CD4-positive, alpha-beta T cell treated with Interleukin-2 at 100 ng/mL for 4 hours (primary cell): ENCODE results near the gene TBL1XR1.

Experiments used
- DNase-seq: peaks from one replicate; pipeline ENCODE4 v3.0.0-alpha.2; 2020; ENCODE audit warnings: low spot score

The TBL1XR1 gene

DNA sequence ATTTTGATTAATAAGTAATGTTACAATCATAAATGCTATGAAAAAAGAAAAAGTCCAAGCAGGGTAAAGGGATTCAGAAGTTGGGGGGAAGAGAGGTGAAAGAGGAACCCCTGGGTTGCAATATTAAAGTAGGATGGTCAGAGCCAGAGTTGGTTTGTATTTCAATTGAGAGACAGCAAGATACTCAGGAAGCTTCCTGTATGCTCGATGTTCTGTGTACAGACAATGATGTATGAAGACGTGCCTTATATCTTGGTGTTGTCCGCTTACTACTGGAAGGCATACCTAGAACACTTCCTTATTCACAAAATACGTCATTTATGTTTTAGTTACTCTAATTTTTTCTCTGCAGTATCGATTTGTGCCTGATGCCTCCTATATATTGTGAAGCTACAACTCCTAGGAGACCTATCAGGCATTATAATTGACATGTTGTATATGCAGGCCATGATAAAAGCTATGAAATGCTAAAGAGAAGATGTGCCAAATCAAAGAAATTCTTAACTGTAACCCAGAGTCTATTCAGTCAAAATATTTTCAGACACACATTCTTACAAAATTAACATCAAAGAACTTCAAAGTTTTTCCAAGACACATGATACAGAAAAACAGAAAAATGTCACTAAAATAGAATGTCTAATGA, 87.5 kb downstream of the TBL1XR1 start:
- no peak for DNase-seq

DNA sequence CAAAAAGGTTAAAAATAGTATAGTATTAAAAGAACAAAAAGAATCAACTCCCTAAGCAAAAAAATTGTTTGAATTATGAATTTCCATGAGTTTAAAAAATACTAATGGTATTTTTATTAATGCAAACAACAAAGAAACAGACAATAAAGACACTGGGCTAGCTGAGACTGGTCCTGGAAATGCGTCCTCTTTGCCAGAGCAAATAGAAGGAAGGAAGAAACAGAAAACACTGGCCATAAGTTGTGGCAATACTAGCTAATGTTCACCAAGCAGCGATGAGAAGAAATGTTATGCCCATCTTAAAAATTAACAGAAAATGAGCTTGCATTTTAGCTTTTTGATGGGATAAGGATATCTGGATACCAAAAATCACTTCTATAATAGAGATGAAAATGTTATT, 88.6 kb downstream of the TBL1XR1 start:
- no peak for DNase-seq

DNA sequence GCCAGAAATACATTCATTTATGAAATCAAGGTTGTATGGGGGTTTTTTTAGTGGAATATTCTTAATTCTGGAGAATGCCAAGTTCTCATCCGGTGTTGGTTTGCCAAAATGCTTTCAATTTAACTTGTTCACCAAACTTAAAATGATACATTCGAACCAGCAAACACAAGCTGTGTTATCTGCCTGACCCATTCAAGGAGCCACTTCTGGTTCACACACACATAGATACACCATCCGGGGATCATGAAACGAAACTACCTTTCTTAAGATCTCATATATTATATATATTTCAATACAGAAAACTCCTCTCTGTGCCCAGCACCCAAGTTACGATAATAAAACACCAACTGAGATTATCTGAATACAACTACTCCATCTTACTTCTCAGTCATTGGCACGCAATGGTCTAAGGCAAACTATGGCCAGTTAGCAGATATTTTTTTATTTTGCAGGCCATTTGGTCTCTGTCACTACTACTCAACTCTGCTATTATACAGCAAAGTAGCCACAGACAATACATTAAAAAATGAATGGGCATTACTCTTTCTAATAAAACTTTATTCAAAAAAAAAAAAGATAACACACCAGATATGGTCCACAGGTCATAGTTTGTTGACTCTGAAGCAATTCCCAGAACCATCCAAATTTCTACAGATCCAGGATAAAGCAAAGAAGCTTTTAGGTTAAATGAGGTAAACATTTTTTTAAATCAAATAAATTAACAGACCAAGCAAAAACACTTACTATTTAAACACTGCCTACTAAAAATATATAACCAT, 89.6 kb downstream of the TBL1XR1 start:
- no peak for DNase-seq

DNA sequence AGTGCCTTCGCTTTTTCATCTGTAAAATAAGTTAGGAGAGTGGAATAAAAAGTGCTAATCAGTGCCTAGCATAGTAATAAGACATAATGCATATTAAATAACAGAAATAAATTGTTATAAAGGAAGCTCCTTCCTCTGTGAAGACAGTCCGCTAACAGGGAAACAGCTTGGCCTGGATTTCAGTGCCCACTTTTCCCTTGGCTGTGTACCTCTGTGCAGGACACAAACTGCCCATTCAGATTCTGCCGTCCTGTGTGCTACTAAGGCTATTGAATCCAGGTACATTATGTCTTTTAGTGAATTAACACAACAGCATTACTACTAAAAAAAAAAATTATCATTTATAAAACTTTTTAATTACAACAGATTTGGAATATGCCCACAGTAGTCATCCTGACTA, 90.7 kb downstream of the TBL1XR1 start:
- DNase-seq = no peak

DNA sequence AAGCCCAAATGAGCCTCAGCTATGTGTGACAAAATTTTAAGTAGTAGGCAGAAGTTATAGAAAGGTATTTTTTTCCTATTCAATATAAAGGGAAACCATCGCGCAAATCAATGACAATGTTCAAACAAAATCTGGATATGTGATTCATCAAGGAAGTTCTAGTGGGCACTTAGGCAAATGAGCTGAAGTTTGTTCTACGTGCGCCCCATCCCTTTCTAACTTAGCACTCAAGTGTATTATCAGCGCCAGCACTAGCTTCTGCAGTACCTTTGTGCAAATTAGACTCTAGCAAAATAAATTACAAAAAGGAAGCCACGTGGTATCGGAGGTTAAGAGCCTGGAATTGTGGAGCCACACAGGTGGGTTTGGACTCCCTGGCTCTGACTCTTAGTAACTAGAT, 91.1 kb downstream of the TBL1XR1 start:
- peak; percentile 6 for DNase-seq

DNA sequence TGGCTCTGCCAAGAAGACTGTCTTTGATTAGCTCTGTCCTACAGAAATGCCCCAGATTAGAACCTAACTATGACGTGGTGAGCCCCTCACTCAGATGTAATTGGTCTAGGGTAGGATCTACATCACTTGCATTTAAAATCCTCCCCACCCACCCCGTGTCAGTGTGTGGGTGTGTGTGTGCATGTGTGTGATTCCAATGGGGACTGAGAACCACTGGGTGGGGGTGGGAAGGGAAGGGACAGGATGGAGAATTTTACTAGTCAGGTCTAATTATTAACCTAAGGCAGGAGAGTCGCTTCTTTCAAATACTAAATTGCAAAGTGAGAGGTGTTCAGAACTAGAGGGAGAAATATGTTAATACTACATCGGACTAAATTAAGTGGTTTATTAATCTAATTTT, 91.7 kb downstream of the TBL1XR1 start:
- no peak for DNase-seq

DNA sequence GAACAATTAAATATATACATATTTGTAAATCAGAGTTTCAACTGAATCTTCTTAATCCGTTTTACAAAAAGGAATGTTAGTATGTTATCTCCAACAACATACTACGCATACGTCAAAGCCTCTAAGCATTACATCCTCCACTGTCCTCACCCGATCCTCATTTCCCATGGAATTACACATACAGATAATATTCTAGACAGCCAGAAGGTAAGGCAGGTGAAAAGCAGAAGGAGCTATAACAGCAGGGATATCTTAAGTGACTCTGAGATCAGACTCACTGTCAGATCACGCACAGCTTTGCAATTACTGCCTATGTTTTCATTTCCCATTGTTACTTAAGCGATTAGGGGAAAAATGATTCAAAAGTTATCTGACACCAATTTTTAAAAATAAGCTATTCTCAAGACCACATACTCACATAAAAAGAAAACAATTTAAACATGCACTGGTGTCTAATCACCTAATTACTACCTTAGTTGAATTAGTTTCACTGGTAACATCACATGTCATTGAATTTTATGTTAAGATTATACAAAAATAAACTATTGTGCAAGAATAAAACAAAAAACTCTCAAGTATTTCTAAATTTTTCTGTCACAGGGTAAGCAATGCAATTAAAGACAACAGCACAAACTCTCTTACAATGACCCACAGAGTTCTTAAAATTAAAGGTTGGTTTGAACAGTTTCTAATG, 92.8 kb downstream of the TBL1XR1 start:
- DNase-seq = no peak

DNA sequence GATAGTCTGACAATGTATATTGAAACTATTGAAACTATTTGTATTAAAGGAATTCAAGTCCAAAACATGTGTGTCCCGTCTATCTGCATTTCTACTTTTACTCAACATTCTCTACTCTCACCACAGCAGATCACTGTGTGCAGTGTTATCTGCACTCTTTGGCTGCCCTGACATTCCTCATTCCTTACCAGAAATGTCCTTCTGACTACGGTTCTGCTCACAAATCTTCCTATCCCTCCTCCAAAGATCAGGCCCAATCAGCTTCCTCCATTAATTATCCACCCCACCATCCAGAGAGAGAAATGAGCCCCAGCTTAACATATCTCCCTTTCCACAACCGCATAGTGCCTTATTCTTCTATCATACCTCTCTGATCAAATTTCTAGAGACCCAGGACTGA, 94.7 kb downstream of the TBL1XR1 start:
- no peak for DNase-seq

DNA sequence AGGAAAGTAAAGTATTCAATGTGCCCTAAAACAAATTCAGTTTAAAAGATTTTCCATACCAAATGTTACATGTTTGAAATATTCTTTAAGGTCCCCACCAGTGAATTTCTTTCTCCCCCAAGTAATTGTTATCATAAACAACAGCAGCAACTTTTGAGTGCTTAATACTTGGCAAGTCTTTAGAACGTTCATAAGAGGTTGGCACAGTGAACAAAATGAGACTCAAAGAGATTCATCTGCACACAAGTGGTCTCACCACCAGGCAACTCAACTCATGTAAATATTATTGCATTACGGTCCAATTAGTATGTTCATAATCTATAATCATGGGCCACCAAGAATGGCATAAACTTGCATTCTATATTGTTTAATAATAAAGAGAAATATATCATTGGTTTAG, 98.7 kb downstream of the TBL1XR1 start:
- DNase-seq = no peak

DNA sequence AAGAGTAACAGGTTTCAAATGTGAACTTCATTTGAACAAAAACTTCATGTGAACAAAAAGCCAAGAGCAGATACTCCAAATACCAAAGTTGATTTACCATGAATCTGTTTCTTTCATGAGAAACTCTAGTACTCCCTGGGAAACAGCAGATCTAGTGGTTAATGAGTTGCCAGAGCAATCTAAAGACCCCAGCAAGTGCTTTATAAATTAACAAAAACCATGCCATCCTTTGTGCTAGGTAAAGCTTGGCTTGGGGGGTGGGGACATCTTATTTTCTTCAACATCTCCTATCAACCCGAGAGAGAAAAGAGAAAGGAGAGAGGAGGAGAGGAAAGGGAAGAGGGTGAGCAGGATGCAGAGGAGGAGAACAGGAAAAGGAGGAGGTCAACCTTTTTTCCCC, 100.7 kb downstream of the TBL1XR1 start:
- no peak for DNase-seq

DNA sequence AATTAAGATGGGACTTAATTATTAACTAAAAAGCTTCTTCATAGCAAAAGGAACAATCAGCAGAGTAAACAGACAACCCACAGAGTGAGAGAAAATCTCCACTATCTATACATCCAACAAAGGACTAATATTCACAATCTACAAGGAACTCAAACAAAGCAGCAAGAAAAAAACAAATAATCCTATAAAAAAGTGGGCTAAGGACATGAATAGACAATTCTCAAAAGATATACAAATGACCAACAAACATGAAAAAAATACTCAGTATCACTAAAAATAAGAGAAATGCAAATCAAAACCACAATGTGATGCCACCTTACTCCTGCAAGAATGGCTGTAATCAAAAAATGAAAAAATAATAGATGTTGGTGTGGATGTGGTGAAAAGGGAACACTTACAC, 103.3 kb downstream of the TBL1XR1 start:
- DNase-seq = no peak

DNA sequence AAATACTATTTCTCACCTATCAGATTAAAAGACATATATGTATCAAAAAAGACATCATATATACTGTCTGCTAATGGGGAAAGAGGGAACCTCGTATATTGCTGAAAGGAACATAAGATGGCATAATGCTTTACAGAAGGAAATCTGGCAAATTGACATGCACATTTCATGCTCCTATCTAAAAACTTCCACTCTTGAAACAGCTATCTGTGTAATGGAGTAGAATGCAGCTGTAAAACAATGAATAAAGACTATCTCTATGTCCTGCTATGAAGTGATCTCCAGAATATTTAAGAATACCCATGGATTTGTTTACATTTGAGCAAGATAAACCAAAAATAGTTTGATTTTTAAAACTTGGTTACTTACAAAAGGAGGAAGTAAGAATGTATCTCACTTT, 107.4 kb downstream of the TBL1XR1 start:
- DNase-seq = no peak

DNA sequence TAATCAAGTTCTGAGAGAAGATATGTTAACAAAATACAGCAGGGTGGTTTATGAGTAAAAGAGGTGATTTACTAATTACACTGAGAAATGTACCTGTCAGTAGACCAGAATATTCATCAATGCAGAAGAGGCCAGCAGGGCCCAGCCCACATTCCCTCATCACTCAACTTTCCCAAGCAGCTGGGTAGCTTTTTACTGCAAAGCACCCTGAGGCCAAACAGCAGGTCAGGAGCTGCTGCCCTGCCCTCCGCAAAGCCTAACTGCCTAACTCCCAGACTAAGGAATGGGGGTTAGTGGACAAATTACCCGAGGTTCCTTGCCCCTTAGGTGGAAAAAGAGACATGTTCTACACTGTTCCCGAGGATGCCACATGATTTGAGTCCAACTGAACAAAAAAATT, 108.2 kb downstream of the TBL1XR1 start:
- no peak for DNase-seq

DNA sequence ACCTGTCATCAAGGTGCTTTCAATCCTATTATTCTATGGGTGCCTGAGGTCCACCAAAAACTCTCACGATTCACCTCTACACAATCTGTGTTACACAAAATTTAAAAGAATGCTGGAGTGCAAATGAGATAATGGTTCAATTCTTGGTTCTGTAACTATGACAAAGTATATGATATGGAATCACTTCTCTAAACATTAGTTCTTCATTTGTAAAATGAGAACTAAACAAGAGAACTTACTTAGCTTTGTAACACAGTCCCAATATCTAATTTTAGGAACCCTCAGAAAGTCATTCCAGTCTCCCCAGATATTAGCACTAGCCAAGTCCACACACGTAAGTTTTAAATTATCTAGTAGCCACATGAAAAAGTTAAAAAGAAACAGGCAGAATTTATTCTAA, 111.5 kb downstream of the TBL1XR1 start:
- DNase-seq = no peak

DNA sequence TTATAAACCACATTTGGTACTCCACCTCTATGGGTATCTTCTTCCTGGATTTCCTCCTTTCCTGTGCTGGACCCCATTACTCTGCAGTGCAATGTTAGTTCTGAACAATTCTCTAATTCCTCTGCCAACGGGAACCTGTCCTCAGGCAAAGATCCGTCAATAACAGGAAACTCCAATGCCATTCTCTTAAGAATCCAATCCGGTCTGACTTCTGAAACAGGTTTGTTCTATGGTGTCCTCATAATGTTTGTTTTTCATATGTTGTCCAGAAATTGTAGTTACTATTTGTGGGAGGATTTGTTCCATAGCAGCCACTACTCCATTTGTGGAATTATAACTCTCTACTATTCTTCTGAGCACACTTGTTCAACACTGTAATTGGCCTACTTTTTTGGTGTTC, 112.7 kb downstream of the TBL1XR1 start:
- no peak for DNase-seq

DNA sequence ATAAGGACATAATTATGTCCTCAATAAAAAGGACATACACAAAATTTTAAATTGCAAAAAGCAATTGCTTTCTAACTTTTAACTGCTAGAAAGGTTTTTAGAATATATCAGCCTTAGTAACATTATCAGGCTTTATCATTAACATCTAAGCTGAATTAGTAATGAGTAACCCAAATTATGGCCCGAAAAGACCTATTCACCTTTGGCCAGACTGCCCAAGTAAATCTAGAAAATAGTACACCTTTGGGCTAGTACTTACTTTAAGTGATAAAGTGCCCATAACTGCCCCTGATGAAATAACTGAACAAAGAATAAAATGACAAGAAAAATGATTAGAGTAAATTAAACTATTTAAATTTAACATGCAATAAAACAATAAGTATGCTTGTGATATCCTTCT, 117.2 kb downstream of the TBL1XR1 start:
- no peak for DNase-seq

DNA sequence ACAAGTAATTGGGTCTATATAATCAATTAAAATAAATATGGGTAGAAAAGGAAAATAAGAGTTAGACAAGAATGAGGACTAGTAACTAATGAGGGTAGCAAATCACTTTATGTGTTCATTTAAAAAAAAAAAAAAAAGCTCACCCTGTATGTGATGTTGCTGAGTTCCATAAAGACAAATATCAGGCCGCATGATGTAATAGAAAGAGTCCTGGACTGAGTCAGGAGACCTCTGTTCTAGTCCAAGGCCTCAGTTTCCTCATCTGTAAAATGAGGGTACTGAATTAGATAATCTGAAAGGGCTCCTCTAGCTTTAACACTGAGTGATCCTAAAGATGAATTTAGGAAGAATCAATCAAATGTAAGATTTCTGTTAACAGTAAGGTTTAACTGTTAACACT, 117.6 kb downstream of the TBL1XR1 start:
- DNase-seq = no peak

DNA sequence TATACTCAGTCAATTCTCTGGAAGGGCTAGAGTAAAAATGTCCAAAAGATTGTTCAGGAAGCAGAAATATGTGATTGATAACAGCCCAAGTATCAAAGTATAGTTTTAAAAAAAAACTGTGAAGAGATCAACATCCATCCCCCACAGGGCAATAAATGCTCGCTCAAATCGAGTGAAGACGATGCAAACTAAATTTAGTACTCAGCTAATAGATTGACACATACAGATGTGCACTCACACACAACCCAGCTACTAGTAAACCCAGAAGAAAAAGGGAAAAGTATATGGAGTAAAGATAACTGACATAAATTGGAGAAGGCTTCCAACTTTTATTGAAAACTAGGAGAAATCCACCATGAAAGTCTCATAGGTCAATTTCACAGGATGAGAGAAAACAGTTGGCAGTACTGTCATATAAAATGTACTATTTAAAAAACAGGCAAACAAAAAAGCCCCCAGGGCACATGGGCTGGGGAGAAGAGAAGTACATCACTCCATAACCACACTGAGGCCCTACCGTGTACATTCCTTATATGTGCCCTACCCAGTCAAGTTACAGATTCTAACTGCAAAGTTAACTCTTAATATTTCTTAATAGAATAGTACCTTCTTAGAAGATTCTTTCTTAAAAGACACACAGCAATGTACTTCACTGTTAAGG, 125.7 kb downstream of the TBL1XR1 start:
- no peak for DNase-seq

DNA sequence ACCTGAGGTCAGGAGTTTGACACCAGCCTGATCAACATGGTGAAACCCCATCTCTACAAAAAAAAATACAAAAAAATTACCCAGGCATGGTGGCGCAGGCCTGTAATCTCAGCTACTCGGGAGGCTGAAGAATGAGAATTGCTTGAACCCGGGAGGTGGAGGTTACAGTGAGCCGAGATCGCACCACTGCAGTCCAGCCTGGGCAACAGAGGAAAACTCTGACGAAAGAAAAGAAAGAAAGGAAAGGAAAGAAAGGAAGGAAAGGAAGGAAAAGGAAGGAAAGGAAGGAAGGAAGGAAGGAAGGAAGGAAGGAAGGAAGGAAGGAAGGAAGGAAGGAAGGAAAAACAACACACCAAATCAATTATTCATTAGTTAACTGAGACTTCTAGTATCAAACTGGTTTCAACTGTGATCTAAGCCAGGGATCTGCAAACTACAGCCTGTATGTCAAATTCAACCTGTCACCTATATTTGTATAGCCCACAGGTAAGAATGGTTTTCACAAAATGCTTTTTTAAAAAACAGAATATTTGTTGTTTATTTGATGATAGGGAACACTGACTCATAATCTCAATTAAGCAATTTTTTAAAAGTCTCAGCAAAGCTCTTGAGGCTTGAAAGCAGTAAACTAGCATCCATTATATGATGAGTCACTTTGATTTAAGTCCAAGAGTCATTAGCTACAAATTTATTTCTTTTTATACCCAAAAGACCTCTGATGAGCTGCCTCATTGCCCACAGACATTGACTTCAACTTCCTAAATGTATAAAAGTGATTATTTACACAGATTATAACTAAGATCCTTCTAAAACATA, 127.6 kb downstream of the TBL1XR1 start:
- no peak for DNase-seq

DNA sequence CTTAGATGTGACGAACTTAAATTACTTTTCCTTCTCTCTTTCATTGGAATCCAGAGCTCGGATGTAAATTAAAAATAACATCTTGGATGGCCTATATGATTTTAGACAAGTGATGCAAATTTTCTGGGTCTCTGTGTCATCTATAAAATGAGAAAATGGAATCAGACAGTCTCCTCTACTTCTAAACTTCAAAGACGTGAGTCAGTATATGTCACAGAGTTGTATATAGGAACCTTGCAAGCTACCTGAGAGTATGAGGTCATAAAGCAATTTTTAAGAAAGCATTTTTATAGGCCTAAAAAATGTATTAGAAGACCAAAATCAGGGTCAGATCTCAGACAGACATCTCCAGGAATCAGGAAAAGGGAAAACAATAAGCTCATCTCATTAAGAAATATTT, 128.3 kb downstream of the TBL1XR1 start:
- no peak for DNase-seq

DNA sequence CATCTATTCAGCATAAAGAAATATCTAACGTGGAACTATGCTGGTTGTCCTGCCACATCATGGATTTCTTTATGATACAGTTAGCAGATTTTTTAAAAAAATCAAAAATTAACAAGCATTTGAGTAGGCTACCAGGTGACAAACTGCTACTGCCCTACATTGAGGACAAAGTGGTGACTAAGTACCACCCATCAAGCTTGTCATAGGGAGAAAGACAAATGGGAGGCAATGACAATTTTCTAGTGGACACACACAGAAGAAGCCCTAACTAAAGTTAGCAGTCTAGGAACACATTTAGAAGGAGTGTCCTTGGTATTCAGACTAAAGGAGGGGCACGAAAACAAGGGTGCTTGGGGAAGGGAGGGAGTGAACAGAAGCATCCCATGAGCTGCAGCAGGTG, 131.2 kb downstream of the TBL1XR1 start:
- no peak for DNase-seq
